ENCODE measurements around the gene FAM76A. TPM values are rescaled to one million over a fixed set of nuclear protein-coding genes. Genes with fewer than 3 reads are reported as not detected.

The FAM76A gene
- total RNA-seq, 1 experiment from 2014 or later: 9.9 TPM

GRCh38 chr1:27752360-27752759 lies 26.6 kb downstream of the FAM76A start:
- no peaks in the 10 kb centered on the region for H3K36me3 ChIP-seq (ENCODE audit: low read depth)
- BruUV-seq (replicated peaks): no TSS peak

GRCh38 chr1:27755286-27755685 lies 29.5 kb downstream of the FAM76A start:
- Histone ChIP-seq H3K4me3 (no peak overlapping the region), H3K27me3 (ENCODE audit: insufficient read depth, low read depth) (no peaks in the 10 kb centered on the region), H3K4me1 (replicated peaks; ENCODE audit: insufficient read depth) (no peaks in the 10 kb centered on the region), H3K9me2 (ENCODE audit: insufficient read depth) (no peaks in the 10 kb centered on the region), H3F3A (ENCODE audit: insufficient read depth, low read depth) (no peaks in the 10 kb centered on the region), H3K4me2 (no peak overlapping the region), H3K79me2 (ENCODE audit: low read depth) (no peaks in the 10 kb centered on the region), H2AFZ (no peak overlapping the region), H3K9me3 (ENCODE audit: insufficient read depth, low read depth) (no peaks in the 10 kb centered on the region), H3K36me3 (ENCODE audit: low read depth) (no peaks in the 10 kb centered on the region), H4K20me1 (ENCODE audit: insufficient read depth) (no peaks in the 10 kb centered on the region), H3K27ac (no peak overlapping the region)
- no TSS peak for BruUV-seq (replicated peaks)
- intact Hi-C loops (cut with micrococcal nuclease; ENCODE audit: unreplicated experiment): no loop called here
- CTCF ChIA-PET: no interaction called here
- POLR2A ChIA-PET (ENCODE audit: unreplicated experiment): no interaction called here
- no peak for TF ChIP-seq CTCF (conservative IDR thresholded peaks at IDR 0.05)
- TF ChIP-seq EZH2 (IDR thresholded peaks at IDR 0.05; ENCODE audit: low read depth): no peak
- no peak for DNase-seq

More at GRCh38 chr1:27752360-27752759, 26.6 kb downstream of the FAM76A start:
- no peak overlapping the region for H3K4me3 ChIP-seq
- DNase-seq: no peak
- H3K9me2 ChIP-seq (ENCODE audit: insufficient read depth): no peaks in the 10 kb centered on the region
- H3K4me2 ChIP-seq: no peak overlapping the region
- no peak overlapping the region for H2AFZ ChIP-seq
- TF ChIP-seq EZH2 (IDR thresholded peaks at IDR 0.05; ENCODE audit: low read depth) (no peak), CTCF (conservative IDR thresholded peaks at IDR 0.05) (no peak)
- no peaks in the 10 kb centered on the region for H4K20me1 ChIP-seq (ENCODE audit: insufficient read depth)
- ChIA-PET CTCF (no interaction called here), POLR2A (ENCODE audit: unreplicated experiment) (no interaction called here)
- no peak overlapping the region for H3K27ac ChIP-seq
- H3F3A ChIP-seq (ENCODE audit: insufficient read depth, low read depth): no peaks in the 10 kb centered on the region
- H3K79me2 ChIP-seq (ENCODE audit: low read depth): no peaks in the 10 kb centered on the region
- no peaks in the 10 kb centered on the region for H3K27me3 ChIP-seq (ENCODE audit: insufficient read depth, low read depth)
- intact Hi-C loops (cut with micrococcal nuclease; ENCODE audit: unreplicated experiment): no loop called here
- no peaks in the 10 kb centered on the region for H3K4me1 ChIP-seq (replicated peaks; ENCODE audit: insufficient read depth)
- no peaks in the 10 kb centered on the region for H3K9me3 ChIP-seq (ENCODE audit: insufficient read depth, low read depth)

GRCh38 chr1:27755865-27756264 lies 30.1 kb downstream of the FAM76A start:
- H3F3A ChIP-seq (ENCODE audit: insufficient read depth, low read depth): no peaks in the 10 kb centered on the region
- no peak for TF ChIP-seq EZH2 (IDR thresholded peaks at IDR 0.05; ENCODE audit: low read depth)
- H4K20me1 ChIP-seq (ENCODE audit: insufficient read depth): no peaks in the 10 kb centered on the region
- no peaks in the 10 kb centered on the region for H3K9me2 ChIP-seq (ENCODE audit: insufficient read depth)
- H3K27ac ChIP-seq: no peak overlapping the region
- H3K4me3 ChIP-seq: no peak overlapping the region
- CTCF ChIA-PET: no interaction called here
- DNase-seq: no peak
- H3K4me1 ChIP-seq (replicated peaks; ENCODE audit: insufficient read depth): no peaks in the 10 kb centered on the region
- no peaks in the 10 kb centered on the region for H3K27me3 ChIP-seq (ENCODE audit: insufficient read depth, low read depth)
- intact Hi-C loops (cut with micrococcal nuclease; ENCODE audit: unreplicated experiment): no loop called here
- no TSS peak for BruUV-seq (replicated peaks)
- no peaks in the 10 kb centered on the region for H3K79me2 ChIP-seq (ENCODE audit: low read depth)
- H3K36me3 ChIP-seq (ENCODE audit: low read depth): no peaks in the 10 kb centered on the region
- H3K9me3 ChIP-seq (ENCODE audit: insufficient read depth, low read depth): no peaks in the 10 kb centered on the region
- POLR2A ChIA-PET (ENCODE audit: unreplicated experiment): no interaction called here
- no peak overlapping the region for H3K4me2 ChIP-seq
- H2AFZ ChIP-seq: no peak overlapping the region

- Histone ChIP-seq H2AFZ (no peak overlapping the region), H3K27ac (no peak overlapping the region), H3K4me1 (replicated peaks; ENCODE audit: insufficient read depth) (no peaks in the 10 kb centered on the region), H3K79me2 (ENCODE audit: low read depth) (no peaks in the 10 kb centered on the region), H3F3A (ENCODE audit: insufficient read depth, low read depth) (no peaks in the 10 kb centered on the region), H3K27me3 (ENCODE audit: insufficient read depth, low read depth) (no peaks in the 10 kb centered on the region), H3K9me3 (ENCODE audit: insufficient read depth, low read depth) (no peaks in the 10 kb centered on the region), H3K36me3 (ENCODE audit: low read depth) (no peaks in the 10 kb centered on the region), H4K20me1 (ENCODE audit: insufficient read depth) (no peaks in the 10 kb centered on the region), H3K9me2 (ENCODE audit: insufficient read depth) (no peaks in the 10 kb centered on the region), H3K4me3 (no peak overlapping the region), H3K4me2 (no peak overlapping the region)
- intact Hi-C loops (cut with micrococcal nuclease; ENCODE audit: unreplicated experiment): no loop called here
- ChIA-PET POLR2A (ENCODE audit: unreplicated experiment) (no interaction called here), CTCF (no interaction called here)
- TF ChIP-seq EZH2 (IDR thresholded peaks at IDR 0.05; ENCODE audit: low read depth) (no peak), CTCF (conservative IDR thresholded peaks at IDR 0.05) (no peak)
- DNase-seq: no peak
- BruUV-seq (replicated peaks): no TSS peak
Observed at GRCh38 chr1:27759236-27759635, 33.5 kb downstream of the FAM76A start.

All from PC-9 (cell line).